Vagina (tissue), 2 donors: ENCODE measurements around the gene SNRPA1.

Experiments used
- CTCF ChIP-seq, 3 experiments: fragments of 450-650 bp in 2 of 3; fragments of 200-600 bp in 1 of 3; sonication (generic) in 1 of 3; IDR thresholded peaks; one replicate each; pipeline ENCODE4 v1.5.1; 2017 to 2019; ENCODE audit warnings: antibody characterized with exemption in 3 of 3, mild to moderate bottlenecking in 2 of 3, moderate library complexity in 2 of 3
- POLR2A ChIP-seq, 2 donors: fragments of 450-650 bp; IDR thresholded peaks; one replicate each; pipeline ENCODE4 v1.6.1; 2017; ENCODE audit warnings: antibody characterized with exemption in 2 of 2, mild to moderate bottlenecking in 2 of 2, moderate library complexity in 2 of 2
- POLR2AphosphoS5 ChIP-seq, 2 donors: sonication (generic); formaldehyde crosslinking; IDR thresholded peaks; one replicate each; pipeline ENCODE4 v1.9.0; 2017; ENCODE audit warnings: antibody characterized with exemption in 2 of 2, mild to moderate bottlenecking in 2 of 2, low read depth in 1 of 2; ENCODE audit not compliant: insufficient read depth in 1 of 2

GRCh38 chr15:101243420-101243819 lies 51.6 kb downstream of the SNRPA1 start:
- TF ChIP-seq CTCF (IDR thresholded peaks at IDR 0.05) (no peak), POLR2AphosphoS5 (IDR thresholded peaks at IDR 0.05; ENCODE audit: insufficient read depth in 1 of 2, low read depth in 1 of 2) (no peak), POLR2A (IDR thresholded peaks at IDR 0.05) (no peak)
